ENCODE results near the gene HMGXB4. TPM values are rescaled to one million over a fixed set of nuclear protein-coding genes. Genes with fewer than 3 reads are reported as not detected.

HMGXB4 gene
- total and polyA plus RNA-seq, 2 donors from 2014 or later, result 3.7 to 17.3 TPM

DNA sequence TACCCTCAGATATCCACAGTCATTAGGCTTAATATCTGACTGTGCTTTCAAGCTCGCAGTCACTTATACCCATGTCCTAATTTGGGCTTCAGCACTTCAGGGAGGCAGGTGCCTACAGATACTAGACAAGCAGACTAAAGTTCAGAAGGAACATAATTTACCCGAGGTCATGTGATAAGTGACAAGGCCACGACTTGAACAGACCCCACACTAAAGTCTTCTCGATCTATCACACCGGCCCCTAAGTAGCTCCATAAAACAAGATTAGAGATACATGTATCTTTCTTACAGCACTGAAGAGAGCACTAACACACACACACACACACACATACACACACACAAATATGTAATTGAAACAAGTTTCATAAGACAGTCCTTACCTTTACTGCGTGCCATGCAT is 75.0 kb downstream of the HMGXB4 start:
- no peaks in the 10 kb centered on the region for H3K27me3 ChIP-seq (ENCODE audit: control insufficient read depth, insufficient read depth, low read length)
- H3K4me1 ChIP-seq (ENCODE audit: control insufficient read depth in 2 of 3, insufficient read depth in 2 of 3, low read depth in 1 of 3, low read length in 3 of 3), result peaks cover 0 to 4% (median 0%) of the 10 kb centered on the region in 3 donors
- DNase-seq (no peak), FAIRE-seq (no peak)
- H3K36me3 ChIP-seq (ENCODE audit: control insufficient read depth in 2 of 3, insufficient read depth in 3 of 3, low read length in 3 of 3), result peaks cover 0 to 59% (median 42%) of the 10 kb centered on the region in 3 donors
- TF ChIP-seq, protein P1, sequence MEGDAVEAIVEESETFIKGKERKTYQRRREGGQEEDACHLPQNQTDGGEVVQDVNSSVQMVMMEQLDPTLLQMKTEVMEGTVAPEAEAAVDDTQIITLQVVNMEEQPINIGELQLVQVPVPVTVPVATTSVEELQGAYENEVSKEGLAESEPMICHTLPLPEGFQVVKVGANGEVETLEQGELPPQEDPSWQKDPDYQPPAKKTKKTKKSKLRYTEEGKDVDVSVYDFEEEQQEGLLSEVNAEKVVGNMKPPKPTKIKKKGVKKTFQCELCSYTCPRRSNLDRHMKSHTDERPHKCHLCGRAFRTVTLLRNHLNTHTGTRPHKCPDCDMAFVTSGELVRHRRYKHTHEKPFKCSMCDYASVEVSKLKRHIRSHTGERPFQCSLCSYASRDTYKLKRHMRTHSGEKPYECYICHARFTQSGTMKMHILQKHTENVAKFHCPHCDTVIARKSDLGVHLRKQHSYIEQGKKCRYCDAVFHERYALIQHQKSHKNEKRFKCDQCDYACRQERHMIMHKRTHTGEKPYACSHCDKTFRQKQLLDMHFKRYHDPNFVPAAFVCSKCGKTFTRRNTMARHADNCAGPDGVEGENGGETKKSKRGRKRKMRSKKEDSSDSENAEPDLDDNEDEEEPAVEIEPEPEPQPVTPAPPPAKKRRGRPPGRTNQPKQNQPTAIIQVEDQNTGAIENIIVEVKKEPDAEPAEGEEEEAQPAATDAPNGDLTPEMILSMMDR (IDR thresholded peaks at IDR 0.05; ENCODE audit: borderline replicate concordance, extremely low read depth, insufficient read depth), result no peak
- H3K9me3 ChIP-seq (ENCODE audit: control insufficient read depth in 2 of 3, insufficient read depth in 1 of 3, low read length in 3 of 3), result no peaks in the 10 kb centered on the region
- H3K27ac ChIP-seq (ENCODE audit: low read depth in 2 of 2, low read length in 2 of 2), result no peak overlapping the region
- no peak overlapping the region for H3K4me3 ChIP-seq (ENCODE audit: low read length in 3 of 3)
- H3K9ac ChIP-seq (ENCODE audit: low read length in 3 of 3), result no peak overlapping the region
- intact Hi-C loops (cut with DNase I), result no loop called here

DNA sequence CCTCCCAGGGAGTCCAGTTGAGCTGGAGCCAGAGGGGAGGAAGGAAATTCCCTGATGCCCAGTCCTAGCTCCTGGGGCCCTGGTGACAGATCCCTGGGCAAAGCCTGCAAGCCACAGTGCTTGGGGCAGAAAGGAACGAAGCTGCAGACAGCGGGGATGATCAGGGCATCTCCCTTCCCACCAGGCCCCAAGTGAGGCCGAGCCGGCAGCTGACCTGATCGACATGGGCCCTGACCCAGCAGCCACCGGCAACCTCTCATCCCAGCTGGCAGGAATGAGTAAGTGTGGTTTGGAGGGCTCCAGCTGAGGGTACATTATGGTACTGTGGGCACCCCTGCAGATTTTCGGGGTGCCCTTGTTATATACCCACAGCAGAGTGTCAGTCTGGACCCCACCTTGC is 75.9 kb downstream of the HMGXB4 start:
- Histone ChIP-seq H3K9ac (ENCODE audit: low read length in 3 of 3) (no peak overlapping the region), H3K9me3 (ENCODE audit: control insufficient read depth in 2 of 3, insufficient read depth in 1 of 3, low read length in 3 of 3) (no peaks in the 10 kb centered on the region), H3K4me3 (ENCODE audit: low read length in 3 of 3) (no peak overlapping the region), H3K27ac (ENCODE audit: low read depth in 2 of 2, low read length in 2 of 2) (no peak overlapping the region), H3K27me3 (ENCODE audit: control insufficient read depth, insufficient read depth, low read length) (no peaks in the 10 kb centered on the region), H3K36me3 (ENCODE audit: control insufficient read depth in 2 of 3, insufficient read depth in 3 of 3, low read length in 3 of 3) (peaks cover 0 to 59% (median 41%) of the 10 kb centered on the region in 3 donors), H3K4me1 (ENCODE audit: control insufficient read depth in 2 of 3, insufficient read depth in 2 of 3, low read depth in 1 of 3, low read length in 3 of 3) (peaks cover 0 to 4% (median 0%) of the 10 kb centered on the region in 3 donors)
- DNase-seq (no peak), FAIRE-seq (no peak)
- TF ChIP-seq, protein P1 (IDR thresholded peaks at IDR 0.05; ENCODE audit: borderline replicate concordance, extremely low read depth, insufficient read depth), result no peak
- intact Hi-C loops (cut with DNase I), result no loop called here

DNA sequence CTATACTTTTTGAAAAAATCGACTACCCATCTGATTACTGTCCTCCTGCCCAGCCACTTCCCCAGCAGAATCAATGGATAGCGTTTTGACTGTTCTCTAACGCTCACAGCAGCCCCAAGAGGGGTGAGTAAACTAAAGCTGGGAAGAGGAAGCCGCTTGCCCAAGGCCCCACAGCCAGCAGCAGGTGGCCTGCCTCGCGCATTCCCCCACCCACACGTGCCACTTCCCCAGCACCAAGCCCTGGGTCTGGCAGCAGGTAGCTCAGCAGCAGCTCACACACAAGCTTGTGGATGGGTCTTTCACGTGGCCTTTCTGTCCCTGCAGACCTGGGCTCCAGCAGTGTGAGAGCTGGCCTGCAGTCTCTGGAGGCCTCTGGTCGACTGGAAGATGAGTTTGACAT is 76.7 kb downstream of the HMGXB4 start:
- intact Hi-C loops (cut with DNase I), result no loop called here
- no peak for FAIRE-seq
- no peak overlapping the region for H3K9ac ChIP-seq (ENCODE audit: low read length in 3 of 3)

More for the DNA sequence above, 76.7 kb downstream of the HMGXB4 start:
- Histone ChIP-seq H3K27me3 (ENCODE audit: control insufficient read depth, insufficient read depth, low read length) (no peaks in the 10 kb centered on the region), H3K9me3 (ENCODE audit: control insufficient read depth in 2 of 3, insufficient read depth in 1 of 3, low read length in 3 of 3) (no peaks in the 10 kb centered on the region), H3K27ac (ENCODE audit: low read depth in 2 of 2, low read length in 2 of 2) (no peak overlapping the region), H3K36me3 (ENCODE audit: control insufficient read depth in 2 of 3, insufficient read depth in 3 of 3, low read length in 3 of 3) (peaks cover 0 to 64% (median 44%) of the 10 kb centered on the region in 3 donors), H3K4me1 (ENCODE audit: control insufficient read depth in 2 of 3, insufficient read depth in 2 of 3, low read depth in 1 of 3, low read length in 3 of 3) (peaks cover 0 to 4% (median 0%) of the 10 kb centered on the region in 3 donors), H3K4me3 (ENCODE audit: low read length in 3 of 3) (no peak overlapping the region)
- DNase-seq, result no peak
- TF ChIP-seq, protein P1 (IDR thresholded peaks at IDR 0.05; ENCODE audit: borderline replicate concordance, extremely low read depth, insufficient read depth), result no peak

Measured in kidney (tissue), 14 donors.